NCI-H446 (cell line): ENCODE data around the gene CAD.
"Not testable (repeated sequence)": the region's sequence is repeated elsewhere in the genome, so short reads cannot be mapped to it uniquely, and the experiment has no call there.

Experiments used
- DNase-seq, 2 experiments: peaks; one replicate each; lab custom pipeline; 2025; lab: John Stamatoyannopoulos, UW

CAD gene

DNA sequence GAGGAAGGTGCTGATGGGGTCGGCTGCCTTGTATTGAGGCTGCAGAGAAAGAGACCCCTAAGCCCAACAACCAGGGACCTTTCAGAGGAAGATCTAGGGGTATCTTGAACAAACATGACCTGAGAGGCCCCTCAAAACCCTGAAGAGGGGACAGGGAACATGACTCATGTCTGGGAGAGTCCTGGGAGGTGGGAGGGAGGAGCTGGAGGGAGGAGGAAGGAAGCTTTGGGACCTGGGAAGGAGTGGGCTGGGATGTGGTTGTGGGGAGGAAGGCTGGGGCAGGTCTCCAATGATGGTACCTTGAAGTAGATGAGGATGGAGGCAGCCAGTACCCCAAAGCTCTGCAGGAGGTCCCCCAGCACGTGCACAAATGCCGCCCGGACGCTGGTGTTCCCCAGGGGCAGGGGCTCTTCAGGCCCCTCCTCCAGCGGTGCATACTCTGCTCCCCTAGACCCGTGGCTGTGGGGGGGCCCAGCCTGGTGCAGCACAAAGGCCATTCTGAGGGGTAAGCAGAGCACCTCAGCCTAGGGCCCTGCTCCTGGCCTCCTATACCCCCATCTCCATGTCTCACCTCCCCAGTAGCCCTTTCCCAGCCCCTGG, 39.8 kb downstream of the CAD start:
- no peak for DNase-seq

DNA sequence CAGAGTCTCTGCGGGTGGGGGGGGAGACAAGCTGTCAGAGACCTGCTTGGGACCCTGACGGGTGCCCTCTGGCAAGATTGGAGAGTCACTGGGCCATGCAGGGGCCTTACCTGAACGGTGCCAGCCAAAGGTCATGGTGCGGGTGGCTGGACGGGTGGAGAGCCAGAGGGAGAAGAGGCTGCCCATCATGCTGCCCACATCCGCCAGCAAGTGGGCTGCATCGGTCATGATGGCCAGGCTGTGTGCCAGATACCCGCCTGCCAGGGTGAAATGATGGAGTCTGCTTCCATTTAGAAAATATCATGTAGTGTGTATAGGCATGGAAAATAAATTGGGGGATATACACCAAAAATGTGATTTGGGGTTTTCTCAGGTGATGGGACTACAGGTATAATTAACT, 40.9 kb downstream of the CAD start:
- no peak for DNase-seq

DNA sequence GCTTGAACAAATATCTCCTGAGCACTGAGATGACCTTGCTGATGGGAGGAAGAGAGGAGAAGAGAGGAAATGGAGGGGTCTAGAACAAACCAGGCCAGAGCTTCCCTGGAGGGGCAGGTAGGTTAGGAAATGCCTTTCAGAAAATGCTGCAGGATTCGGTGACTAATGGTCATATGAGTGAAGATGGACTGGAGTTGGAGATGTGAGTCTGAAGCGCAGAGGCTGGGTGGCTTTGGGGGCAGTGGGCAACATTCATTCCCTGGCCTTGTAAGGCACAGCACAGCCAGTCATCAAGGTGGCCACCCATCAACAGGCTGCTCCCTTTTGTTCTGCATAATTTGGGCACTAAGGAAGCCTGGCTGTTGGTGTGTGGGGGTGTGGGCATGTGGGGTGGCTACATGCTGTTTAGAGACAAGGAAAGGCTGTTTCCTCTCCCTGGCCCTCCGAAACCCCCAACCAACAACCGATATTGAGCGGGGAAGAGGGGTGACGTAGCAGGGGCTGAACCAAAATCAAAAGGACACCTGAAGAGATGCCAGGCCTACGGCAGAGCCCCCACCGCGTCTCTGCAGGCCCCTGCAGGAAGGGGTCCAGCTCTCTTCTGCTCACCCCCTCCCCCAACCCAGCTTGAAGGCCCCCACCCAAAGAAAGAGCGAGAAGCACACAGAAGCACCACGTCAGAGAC, 44.2 kb downstream of the CAD start:
- DNase-seq, result no peak

DNA sequence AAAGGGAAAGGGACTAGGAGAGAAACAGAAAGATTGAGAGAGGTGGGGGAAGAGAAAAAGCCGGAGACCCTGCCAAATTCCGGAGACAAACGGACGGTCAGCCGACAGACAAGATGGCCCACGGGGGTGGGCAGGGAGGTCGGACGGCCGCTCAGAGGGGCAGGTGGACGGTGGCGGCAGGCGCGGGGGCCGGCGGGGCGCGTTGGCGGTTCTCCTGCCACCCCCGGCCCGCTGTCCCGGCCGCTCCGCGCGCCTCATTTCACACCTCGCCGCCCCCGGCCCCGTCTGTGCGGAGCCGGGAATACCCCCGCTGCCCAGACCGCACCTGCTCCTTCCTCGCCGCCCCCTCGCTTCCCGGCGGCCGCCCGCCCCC, 44.7 kb downstream of the CAD start:
- DNase-seq, result no peak

DNA sequence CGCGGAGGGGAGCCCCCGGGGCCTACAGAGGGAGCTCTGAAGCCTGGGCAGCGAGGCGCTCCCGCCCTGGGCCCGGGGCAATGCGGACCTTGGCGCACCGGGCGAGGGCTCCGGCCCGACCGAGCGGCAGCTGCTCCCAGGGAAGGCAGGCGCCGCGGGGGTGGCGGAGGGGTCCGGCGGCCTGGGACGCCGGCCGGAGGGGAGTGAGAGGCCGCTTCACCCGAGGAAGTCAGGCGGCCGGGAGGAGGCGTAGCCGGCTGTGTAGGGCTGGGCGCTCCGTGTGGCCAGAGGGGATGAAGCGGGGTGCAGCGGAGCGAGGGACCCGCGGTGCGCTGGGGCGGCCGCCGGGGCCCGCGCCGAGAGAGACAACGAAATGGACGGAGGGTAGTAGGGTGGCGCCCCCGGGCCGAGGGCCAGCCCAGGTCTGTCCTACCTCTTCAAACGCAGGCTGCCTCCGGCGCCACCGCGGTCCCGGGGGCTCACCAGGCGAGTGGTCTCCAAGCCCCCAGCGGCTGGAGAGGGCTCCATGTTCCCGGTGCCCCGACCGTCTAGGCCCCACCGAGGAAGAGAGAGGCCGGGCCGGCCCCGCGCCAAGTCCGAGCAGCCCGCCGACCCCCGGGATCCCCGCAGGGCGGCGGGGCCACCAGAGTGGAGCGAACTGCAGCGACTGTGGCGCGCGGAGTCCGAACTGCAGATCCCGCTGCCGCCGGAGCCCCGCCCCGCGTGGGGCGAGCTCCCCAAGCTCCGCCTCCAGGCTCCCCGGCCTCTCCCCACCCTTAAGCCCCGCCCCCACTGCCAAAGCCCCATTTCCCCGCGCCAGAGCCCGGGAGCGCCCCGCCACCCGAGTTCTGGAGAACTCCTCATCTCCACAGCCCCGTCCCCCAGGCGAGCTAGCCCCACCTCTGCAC, 45.5 kb downstream of the CAD start, which contains the start of gene SLC30A3:
TSS of gene SLC30A3 (minus strand) at position 669 of the 908 bp plus-strand sequence. CDS start at position 528, 141 bp downstream.
- peak in 1 of 2 experiments; percentile 30 for DNase-seq

DNA sequence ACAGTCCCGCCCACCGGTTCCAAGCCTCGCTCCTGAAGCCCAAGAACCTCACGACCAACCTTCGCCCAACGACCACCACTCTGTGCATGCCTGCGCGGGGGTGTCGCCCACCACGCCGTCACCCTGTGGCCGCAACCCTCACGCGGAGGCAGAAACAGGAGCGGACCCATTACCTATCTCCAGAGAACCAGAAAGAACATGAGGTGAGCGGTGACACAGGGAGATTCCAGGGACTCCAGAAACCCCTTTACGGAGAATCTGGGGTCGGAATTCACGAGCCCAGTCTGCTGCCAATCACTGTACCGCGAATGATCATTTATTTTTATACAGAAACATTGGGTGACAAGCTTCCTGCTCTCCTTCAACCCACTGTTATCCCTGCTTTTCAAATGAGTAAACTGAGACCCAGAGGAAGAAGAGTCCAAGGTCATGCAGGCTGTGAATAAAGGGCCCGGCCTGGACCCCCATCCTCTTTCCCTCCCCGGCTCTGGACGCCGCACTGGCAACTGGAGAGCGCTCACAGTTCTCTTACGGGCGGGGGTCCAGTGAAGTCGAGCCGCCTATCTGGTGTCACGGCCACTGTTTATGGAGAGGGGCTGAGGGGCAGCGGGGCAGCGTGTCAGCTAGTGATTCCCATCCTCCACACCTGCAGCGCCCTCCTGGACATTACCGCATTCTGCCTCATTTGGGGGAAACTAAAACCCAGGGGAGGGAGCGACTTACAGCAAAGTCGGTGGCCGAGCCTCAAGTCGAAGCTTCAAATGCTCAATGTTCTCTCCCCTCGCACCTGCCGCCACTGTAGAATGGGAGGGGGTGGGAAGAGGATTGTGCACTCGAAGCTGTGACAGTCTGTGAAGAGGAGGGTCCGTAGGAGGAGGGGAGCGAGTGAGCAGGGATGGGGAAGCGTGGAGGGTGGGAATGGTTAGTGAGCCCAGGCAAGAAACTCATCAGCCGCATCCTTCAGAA, 46.4 kb downstream of the CAD start:
- no peak for DNase-seq

DNA sequence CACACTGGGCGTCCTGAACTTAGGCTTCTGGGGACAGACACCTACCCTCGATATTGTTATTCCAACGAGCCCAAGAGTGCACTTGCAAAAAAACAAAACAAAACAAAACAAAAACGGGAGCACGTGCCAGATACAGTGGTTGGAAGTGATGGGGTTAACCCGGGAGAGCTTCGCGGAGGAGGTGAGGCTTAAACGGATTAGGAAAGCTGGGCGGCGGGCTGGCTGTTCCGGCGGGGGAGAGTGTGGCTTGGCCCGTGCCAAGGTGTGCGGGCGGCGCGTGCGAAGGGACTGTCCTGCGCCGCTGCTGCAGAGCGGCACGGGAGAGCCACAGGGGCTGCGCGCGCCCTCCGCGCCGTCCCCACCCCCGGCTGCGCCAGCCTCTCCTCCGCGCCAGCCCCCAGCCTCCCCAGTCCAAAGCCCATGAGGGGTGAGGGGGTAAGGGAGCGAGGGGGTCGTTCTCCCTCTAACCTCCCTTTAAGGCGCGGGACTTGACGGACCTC, 47.1 kb downstream of the CAD start:
- no peak for DNase-seq

DNA sequence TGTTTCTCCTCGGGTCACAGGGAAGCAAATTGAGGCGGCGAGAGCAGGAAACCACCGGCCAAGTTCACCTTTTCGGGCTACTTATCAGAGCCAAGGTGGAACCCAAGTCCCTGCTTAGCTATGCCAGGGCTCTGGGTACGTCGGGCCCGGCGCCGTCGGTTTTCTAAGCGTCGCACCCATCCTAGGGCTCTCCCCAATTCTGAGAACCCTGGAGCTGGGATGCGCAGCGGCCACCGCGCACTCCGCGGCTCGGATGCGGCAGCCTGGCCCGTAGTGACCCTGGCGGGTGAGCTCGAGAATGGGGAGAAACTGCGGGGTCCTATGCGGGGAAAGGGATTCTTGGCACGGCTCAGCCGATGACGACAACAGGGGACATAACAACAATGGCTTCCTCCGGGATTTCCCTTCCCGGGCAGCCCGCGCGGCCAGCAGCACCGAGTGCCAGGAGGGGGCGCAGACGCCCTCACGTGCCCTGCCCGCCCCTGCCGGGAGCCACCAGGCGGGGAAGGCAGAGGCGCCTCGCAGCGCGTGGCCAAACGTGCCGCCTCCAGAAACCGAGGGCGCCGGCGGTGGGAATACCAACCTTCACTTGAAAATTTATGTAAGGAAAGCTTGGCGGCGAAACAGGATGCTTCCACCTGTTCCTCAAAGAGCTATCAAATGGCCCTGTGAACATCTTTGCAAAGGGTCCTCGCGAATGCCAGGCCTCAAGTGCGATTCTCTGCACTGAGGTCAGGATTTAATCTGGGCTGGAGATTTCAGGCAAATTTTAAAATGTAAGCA, 47.8 kb downstream of the CAD start:
- DNase-seq, result peak in 1 of 2 experiments; percentile 43

DNA sequence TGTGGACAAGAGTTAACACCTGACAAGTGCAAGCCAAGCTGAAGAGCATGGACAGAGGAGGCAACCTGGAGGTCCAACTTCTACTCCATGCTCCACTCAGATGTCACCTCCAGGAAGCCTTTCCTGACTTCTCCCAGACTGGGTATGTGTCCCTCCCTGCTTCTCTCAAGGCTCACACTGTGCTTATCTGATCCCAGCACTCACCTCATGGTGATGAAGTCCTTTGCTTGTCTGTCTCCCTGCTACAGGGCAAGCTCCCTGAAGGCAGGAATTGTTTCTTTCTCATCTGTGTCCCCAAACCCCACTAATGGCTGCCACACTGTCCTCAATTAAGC, 48.3 kb downstream of the CAD start:
- no peak for DNase-seq

DNA sequence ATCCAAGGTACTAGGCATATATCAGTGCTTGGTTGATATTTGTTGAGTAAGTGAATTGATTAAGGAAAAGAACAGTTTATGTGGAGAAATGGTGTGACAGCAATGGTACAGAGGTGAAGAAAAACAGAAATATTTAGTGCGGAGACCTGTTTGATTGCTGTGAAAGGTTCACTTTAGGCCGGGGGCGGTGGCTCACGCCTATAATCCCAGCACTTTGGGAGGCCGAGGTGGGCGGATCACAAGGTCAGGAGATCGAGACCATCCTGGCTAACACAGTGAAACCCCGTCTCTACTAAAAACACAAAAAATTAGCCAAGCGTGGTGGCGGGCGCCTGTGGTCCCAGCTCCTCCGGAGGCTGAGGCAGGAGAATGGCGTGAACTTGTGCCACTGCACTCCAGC, 51.1 kb downstream of the CAD start:
- DNase-seq, result not testable (repeated sequence)

DNA sequence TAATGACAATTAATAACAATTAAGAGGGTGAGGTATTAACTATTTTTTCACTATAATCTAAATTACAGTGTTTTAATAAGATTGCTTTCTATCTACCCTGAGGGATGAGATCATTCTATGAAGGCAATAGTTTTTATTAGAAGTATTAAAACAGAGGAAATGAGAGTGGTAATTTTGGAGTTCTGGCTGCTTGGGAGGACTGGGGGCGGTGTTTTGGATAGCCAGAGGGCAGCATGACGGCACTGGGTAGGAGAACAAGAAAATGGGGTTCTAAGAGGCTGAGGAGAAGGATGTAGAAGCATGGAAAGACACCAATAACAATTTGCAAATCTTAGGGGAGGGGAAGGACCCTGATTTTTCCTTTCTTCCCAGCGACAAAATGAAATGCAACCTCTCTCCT, 53.0 kb downstream of the CAD start:
- no peak for DNase-seq

DNA sequence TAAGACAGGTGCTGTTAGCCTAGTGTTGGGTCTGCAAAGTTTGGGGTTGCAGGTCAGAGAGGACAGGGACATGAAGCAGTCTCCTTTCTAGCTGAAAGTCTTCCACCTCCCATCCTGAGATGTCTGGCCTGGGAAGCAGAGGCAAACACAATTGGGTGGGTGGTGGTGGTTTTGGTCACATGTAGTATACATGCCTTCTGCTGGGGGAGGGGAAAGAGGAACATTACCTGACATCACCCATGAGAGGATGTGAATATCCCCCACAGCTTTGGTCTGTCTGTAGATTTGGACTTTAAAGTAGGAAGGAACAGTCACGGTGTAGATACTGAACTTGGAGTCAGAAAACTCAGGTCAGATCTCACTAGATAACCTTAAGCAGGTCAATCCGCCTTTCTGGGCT, 53.5 kb downstream of the CAD start:
- DNase-seq, result no peak

DNA sequence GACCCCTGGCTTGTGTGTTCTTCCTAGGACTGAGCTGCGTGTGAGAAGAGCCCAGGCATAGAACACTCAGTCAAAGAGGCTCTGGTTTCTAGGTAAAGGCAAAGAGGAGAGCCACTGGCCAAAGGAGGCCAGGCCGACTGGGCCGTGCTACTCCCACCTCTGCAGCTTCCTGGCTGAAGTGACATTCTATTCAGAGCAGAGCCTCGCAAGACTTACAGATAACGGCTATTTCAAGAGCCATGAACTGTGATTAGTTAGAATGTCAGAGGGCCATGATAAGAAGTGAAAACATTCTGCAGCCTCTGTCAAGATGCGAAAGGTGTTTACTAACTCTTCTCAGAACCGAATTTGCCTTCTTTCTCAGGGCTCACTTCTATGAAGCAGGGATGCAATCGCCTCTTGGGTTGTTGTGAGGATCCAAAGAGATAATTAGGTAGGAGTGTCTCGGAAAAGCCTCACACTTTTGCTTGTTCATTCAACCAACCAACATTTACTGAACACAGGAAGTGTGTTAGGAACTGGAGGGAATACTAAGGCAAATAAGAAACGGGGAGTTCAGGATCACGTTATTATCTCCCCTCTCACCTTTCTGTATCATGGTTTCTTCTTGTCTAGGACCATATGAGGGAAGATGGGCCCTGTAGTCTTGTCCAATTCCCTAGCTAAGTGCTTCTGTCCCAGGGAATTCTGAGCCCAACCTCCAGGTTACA, 54.6 kb downstream of the CAD start:
- DNase-seq, result no peak

DNA sequence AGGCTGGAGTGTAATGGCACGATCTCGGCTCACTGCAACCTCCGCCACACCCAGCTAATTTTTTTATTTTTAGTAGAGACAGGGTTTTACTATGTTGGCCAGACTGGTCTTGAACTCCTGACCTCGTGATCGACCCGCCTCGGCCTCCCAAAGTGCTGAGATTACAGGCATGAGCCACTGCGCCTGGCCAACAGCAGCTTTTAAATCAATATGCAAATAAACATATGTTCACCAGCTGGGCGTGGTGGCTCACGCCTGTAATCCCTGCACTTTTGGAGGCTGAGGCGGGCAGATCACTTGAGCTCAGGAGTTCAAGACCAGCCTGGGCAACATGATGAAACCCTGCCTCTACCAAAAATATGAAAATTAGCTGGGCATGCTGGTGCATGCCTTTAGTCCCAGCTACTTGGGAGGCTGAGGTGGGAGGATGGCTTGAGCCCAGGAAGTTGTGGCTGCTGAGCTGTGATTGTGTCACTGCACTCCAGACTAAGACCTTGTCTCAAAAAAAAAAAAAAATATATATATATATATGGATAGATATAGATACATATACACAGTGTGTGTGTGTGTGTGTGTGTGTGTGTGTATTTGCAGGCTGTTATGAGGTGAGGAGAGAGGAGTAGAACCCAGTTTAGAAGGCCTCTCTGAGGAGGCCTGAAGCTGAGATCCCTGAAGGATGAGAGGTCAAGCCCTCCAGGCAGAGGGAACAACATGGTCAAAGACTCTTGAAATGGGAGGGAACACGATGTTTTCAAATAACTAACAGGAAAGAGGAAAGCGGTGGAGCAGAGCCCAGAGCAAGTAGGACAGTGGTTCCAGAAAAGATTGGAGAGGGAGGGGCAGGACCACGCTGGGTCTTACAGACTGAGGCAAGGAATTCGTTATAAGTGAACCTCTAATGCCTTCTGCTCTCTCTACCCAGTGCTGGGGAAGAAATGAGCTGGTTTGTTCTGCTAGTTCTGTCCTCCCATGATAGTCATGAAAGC, 55.7 kb downstream of the CAD start:
- DNase-seq, result not testable (repeated sequence)

DNA sequence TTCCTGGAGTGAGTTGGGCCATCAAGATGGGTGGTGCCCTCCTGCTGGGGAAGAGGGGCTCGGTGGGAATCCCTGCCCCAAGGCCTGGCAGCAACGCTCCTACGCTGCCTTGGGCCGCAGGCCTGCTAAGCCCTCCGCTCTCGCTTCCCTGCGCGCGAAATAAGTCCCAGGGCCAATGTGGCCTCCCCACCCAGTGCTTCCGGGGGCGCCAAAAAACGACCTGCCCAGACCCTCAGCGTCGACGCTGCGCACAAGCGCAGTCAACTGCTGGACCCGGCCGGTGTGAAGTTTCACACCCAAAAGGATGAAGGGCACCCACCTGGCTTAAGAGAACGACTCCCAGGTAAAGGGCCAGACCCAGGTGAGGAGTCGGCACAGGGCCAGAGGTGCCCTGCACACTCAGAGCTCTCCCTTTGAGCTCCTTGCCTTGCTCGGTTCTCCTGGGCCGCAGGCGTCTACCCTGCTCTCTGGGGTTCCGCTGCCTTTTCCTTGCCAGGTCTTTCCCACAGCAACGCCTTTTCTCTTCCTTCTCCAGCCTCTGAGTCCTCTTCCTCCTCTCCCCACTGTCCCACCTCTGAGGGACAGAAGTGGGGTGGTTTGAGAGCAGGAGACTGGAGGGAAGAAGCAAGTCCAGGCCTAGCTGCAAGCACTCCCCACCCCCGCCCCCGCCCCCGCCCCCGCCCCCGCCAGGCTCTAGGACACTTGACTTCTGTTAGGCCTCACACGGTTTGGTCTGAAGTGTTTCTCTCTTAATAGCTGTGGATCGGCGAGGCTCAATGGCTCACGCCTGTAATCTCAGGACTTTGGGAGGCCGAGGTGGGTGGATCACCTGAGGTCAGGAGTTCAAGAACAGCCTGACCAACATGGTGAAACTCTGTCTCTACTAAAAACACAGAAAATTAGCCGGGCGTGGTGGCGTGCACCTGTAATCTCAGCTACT, 58.3 kb downstream of the CAD start, which contains the start of gene DNAJC5G:
TSS of gene DNAJC5G (plus strand) at position 223 of the 940 bp plus-strand sequence. CDS start 1,296 bp downstream, outside the sequence.
- no peak for DNase-seq

DNA sequence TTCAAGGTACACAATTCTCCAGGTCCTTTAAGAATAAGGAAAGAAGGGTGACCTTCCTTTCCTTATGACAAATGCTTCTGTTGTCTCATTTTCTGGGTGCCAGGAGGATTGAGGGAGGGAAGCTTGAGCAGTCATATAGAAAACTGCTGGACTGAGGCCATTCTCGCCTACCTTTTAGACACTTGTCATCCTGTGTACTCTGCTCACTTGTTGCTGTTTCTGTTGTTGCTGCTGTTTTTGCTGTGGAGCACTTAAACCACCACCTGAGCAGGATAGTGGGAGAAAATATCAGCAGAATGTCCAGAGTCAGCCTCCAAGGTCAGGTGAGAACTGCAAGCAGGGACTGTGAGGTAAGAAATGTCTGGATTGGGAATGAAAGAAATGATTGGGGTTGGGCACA, 60.8 kb downstream of the CAD start:
- no peak for DNase-seq

DNA sequence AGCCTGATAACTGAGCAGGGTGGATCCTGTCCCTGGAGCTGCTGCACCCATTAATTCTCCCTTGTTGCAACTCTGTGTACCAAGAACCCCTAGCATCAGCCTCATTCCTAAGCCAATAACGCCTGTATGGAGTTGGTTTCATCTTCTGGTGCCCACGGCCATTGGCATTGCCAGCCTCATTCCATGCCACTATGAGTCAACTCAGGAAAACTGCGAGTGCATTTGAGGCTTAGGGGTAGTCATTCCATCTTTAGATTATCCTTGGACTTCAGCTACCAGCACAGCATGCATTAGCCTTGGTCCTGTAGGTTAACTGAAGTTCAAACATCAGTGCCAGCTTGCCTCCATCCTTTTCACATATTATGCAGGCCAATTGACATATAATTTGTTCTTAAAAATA, 63.7 kb downstream of the CAD start:
- no peak for DNase-seq

DNA sequence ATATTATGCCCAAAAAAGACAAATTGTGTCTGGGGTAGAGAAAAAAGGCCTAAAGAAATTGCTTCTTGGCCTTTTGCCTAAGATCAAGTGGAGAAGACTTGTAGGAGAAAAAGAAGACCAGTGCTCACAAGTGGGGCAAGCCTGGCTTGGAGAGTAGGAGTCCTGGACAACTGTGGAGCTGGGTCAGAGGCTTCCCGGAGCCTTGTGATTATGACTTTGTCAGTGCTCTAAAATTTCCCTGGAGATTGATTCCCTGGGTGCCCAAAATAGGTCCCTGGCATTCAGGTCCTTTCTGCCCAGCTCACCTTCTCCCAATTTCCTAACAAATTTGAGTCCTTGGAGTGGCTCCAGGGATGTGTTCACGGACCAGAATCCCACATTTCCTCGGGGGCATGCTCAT, 64.3 kb downstream of the CAD start:
- DNase-seq, result no peak
